Caki2 (cell line): ENCODE measurements around the gene PLCD3. TPM values are rescaled to one million over a fixed set of nuclear protein-coding genes. Genes with fewer than 3 reads are reported as not detected.
A peak's percentile ranks its signal among the peaks of the same experiment; 100 is the strongest.

ENCODE experiments used
- DNase-seq: peaks from one replicate; pipeline ENCODE4 v3.0.0-alpha.2; 2015; ENCODE audit warnings: low read depth
- in situ Hi-C: cut with HindIII; loops from 2 replicates; pipeline ENCODE4 v1.10.0; 2016; ENCODE audit warnings: low sequenced_read_pairs, low pct_unique_long_range_greater_than_20kb, mixed read lengths
- total RNA-seq: library from RNA; depleted of rRNA; stranded (reverse); fragments of >200 nt; shearing (Covaris generic); gene quantifications from 2 replicates; pipeline ENCODE4 v1.2.3, GENCODE V29; 2014; ENCODE audit warnings: low replicate concordance; rRNA removed

Gene PLCD3
- total RNA-seq, 1 experiment from 2014 or later, result 74.9 TPM

- no peak for DNase-seq
- in situ Hi-C loops, result no loop called here
Measured at GRCh38 chr17:45061606-45062205, 70.6 kb downstream of the PLCD3 start.

- DNase-seq, result peak; percentile 99
- in situ Hi-C loops, result no loop called here
Measured at GRCh38 chr17:45060797-45061605, 71.3 kb downstream of the PLCD3 start, which contains the start of gene NMT1. TSS of gene NMT1 (plus strand) at chr17:45061317. CDS start at chr17:45061330, 13 bp downstream.

GRCh38 chr17:45060382-45060796, 71.9 kb downstream of the PLCD3 start:
- in situ Hi-C loops, result no loop called here
- no peak for DNase-seq

Other genes starting within 250 kb of the PLCD3 start
- gene EFTUD2, start 233.1 kb downstream of the PLCD3 start, total RNA-seq, result 84.5 and 87.3 TPM in 2 replicates
- not detected in 2 replicates for gene GFAP, start 217.0 kb downstream of the PLCD3 start, total RNA-seq
- gene KIF18B, start 184.7 kb downstream of the PLCD3 start, total RNA-seq, result 21.2 and 21.7 TPM in 2 replicates
- 10.9 and 12.5 TPM in 2 replicates for gene C1QL1, start 164.2 kb downstream of the PLCD3 start, total RNA-seq
- gene DCAKD, start 80.9 kb downstream of the PLCD3 start, total RNA-seq, result 63.2 and 86.0 TPM in 2 replicates
- gene NMT1, start 71.2 kb downstream of the PLCD3 start, total RNA-seq, result 57.3 and 81.4 TPM in 2 replicates
- gene ACBD4, start 3.2 kb upstream of the PLCD3 start, total RNA-seq, result 7.8 and 16.7 TPM in 2 replicates
- gene HEXIM1, start 16.0 kb upstream of the PLCD3 start, total RNA-seq, result 11.6 and 13.0 TPM in 2 replicates
- 36.7 and 53.4 TPM in 2 replicates for gene HEXIM2, start 29.4 kb upstream of the PLCD3 start, total RNA-seq
- 2.3 and 4.1 TPM in 2 replicates for gene FMNL1, start 89.4 kb upstream of the PLCD3 start, total RNA-seq
- gene SPATA32, start 129.6 kb upstream of the PLCD3 start, total RNA-seq, result not detected in 2 replicates
- gene MAP3K14, start 184.5 kb upstream of the PLCD3 start, total RNA-seq, result 19.0 and 23.5 TPM in 2 replicates